GM23338 (cell line): ENCODE data around the gene CNTN1. TPM values are rescaled to one million over a fixed set of nuclear protein-coding genes. Genes with fewer than 3 reads are reported as not detected.

Experiments
- ATAC-seq: fragments of 200-7000 bp; cut with Tn5 transposase; 3 replicates; pipeline ENCODE4 v1.9.1; 2020
- DNase-seq: peaks from one replicate; pipeline ENCODE4 v3.0.0-alpha.2; 2015; ENCODE audit warnings: low spot score
- H2AFZ ChIP-seq: fragments of 200-600 bp; sonication (generic); 2 replicates; pipeline ENCODE4 v1.8.0; 2016; ENCODE audit warnings: antibody characterized with exemption, mild to moderate bottlenecking, moderate library complexity
- H3F3A ChIP-seq: fragments of 200-600 bp; sonication (generic); replicated peaks from 2 replicates; pipeline ENCODE4 v1.8.0; 2017; ENCODE audit warnings: antibody characterized with exemption, mixed run types, low read depth
- H3K27ac ChIP-seq: fragments of 200-600 bp; sonication (generic); 2 replicates; pipeline ENCODE4 v1.6.1; 2016; ENCODE audit warnings: low read depth
- H3K27me3 ChIP-seq: fragments of 200-600 bp; sonication (generic); 2 replicates; pipeline ENCODE4 v1.8.0; 2016; ENCODE audit warnings: mild to moderate bottlenecking, mixed run types, moderate library complexity; ENCODE audit not compliant: insufficient read depth
- H3K36me3 ChIP-seq: fragments of 200-600 bp; sonication (generic); 2 replicates; pipeline ENCODE4 v1.8.0; 2016; ENCODE audit warnings: mild to moderate bottlenecking; ENCODE audit not compliant: insufficient read depth
- H3K4me1 ChIP-seq: fragments of 200-600 bp; sonication (generic); 2 replicates; pipeline ENCODE4 v1.8.0; 2016; ENCODE audit warnings: mild to moderate bottlenecking, moderate library complexity; ENCODE audit not compliant: insufficient read depth
- H3K4me2 ChIP-seq: fragments of 200-600 bp; sonication (generic); 2 replicates; pipeline ENCODE4 v1.7.1; 2017; ENCODE audit warnings: mixed run types
- H3K4me3 ChIP-seq: fragments of 200-600 bp; sonication (generic); 2 replicates; pipeline ENCODE4 v1.6.1; 2016; ENCODE audit warnings: mixed run types
- H3K79me2 ChIP-seq: fragments of 200-600 bp; sonication (generic); replicated peaks from 2 replicates; pipeline ENCODE4 v1.8.0; 2017; ENCODE audit warnings: mild to moderate bottlenecking; ENCODE audit not compliant: insufficient read depth
- H3K9me2 ChIP-seq: fragments of 200-600 bp; sonication (generic); 2 replicates; pipeline ENCODE4 v1.8.0; 2017; ENCODE audit not compliant: insufficient read depth
- H4K20me1 ChIP-seq: fragments of 200-600 bp; sonication (generic); replicated peaks from 2 replicates; pipeline ENCODE4 v1.8.0; 2017; ENCODE audit warnings: mild to moderate bottlenecking; ENCODE audit not compliant: insufficient read depth
- H3K27ac Mint-ChIP-seq: 2 replicates; pipeline ENCODE4 v1.8.0; 2020; ENCODE audit warnings: inconsistent platforms, mild to moderate bottlenecking, moderate library complexity, mixed read lengths
- H3K27me3 Mint-ChIP-seq: 3 replicates; pipeline ENCODE4 v1.8.0; 2022; ENCODE audit warnings: low read depth, mild to moderate bottlenecking, moderate library complexity, mixed read lengths, inconsistent platforms; ENCODE audit not compliant: insufficient read depth, poor library complexity
- H3K36me3 Mint-ChIP-seq: 3 replicates; pipeline ENCODE4 v1.8.0; 2021; ENCODE audit warnings: low read depth, mild to moderate bottlenecking, inconsistent platforms, moderate library complexity, mixed read lengths
- H3K4me1 Mint-ChIP-seq: 3 replicates; pipeline ENCODE4 v1.8.0; 2020; ENCODE audit warnings: mild to moderate bottlenecking, inconsistent platforms, mixed read lengths
- H3K4me3 Mint-ChIP-seq: 3 replicates; pipeline ENCODE4 v1.8.0; 2021; ENCODE audit warnings: moderate library complexity, mild to moderate bottlenecking, inconsistent platforms, mixed read lengths
- H3K9me3 Mint-ChIP-seq: 3 replicates; pipeline ENCODE4 v1.8.0; 2020; ENCODE audit warnings: moderate library complexity, mild to moderate bottlenecking, inconsistent platforms, mixed read lengths
- EZH2 ChIP-seq: fragments of 200-600 bp; sonication (generic); IDR thresholded peaks from one replicate; pipeline ENCODE4 v1.8.0; 2017; ENCODE audit warnings: antibody characterized with exemption, mild to moderate bottlenecking, low read depth; ENCODE audit not compliant: unreplicated experiment
- EZH2phosphoT487 ChIP-seq: fragments of 200-600 bp; sonication (generic); IDR thresholded peaks from one replicate; pipeline ENCODE4 v1.8.1; 2018; ENCODE audit warnings: antibody characterized with exemption; ENCODE audit not compliant: unreplicated experiment
- JUNB ChIP-seq: IDR thresholded peaks from one replicate; pipeline ENCODE4 v1.6.1; 2016; ENCODE audit warnings: antibody characterized with exemption; ENCODE audit not compliant: unreplicated experiment
- NANOG ChIP-seq: IDR thresholded peaks from 2 replicates; pipeline ENCODE4 v1.6.1; 2016; ENCODE audit warnings: antibody characterized with exemption, borderline replicate concordance
- POLR2AphosphoS5 ChIP-seq: IDR thresholded peaks from 2 replicates; pipeline ENCODE4 v1.6.1; 2016; ENCODE audit warnings: antibody characterized with exemption, low read depth
- REST ChIP-seq: IDR thresholded peaks from one replicate; pipeline ENCODE4 v1.6.1; 2018; ENCODE audit warnings: antibody characterized with exemption; ENCODE audit not compliant: unreplicated experiment
- ZNF331 ChIP-seq: fragments of 250-450 bp; sonication (Bioruptor Pico); IDR thresholded peaks from 2 replicates; pipeline ENCODE4 v1.5.0; 2020; ENCODE audit warnings: low read depth, mild to moderate bottlenecking, moderate library complexity
- polyA plus RNA-seq: library from polyadenylated mRNA; unstranded; fragments of >200 nt; fragmentation: Nextera tagmentation; extraction: Ambion mirVana; gene quantifications from 2 replicates; pipeline ENCODE4 v1.2.1, GENCODE V29; 2016
- total RNA-seq: library from RNA; depleted of rRNA; stranded (reverse); fragments of >200 nt; shearing (Covaris generic); gene quantifications from 2 replicates; pipeline ENCODE4 v1.2.3, GENCODE V29; 2014
- TF ChIP-seq, protein P1 (sequence below), 2 experiments: fragments of 200-600 bp in 1 of 2; sonication (generic) in 1 of 2; conservative IDR thresholded peaks; 2 replicates each; pipeline versions ENCODE4 v1.5.1 to v1.6.1; 2016 to 2017; ENCODE audit warnings: antibody characterized with exemption in 2 of 2, low read depth in 2 of 2, mild to moderate bottlenecking in 2 of 2, moderate library complexity in 1 of 2
- TF ChIP-seq, protein P2 (sequence below): fragments of 250-450 bp; sonication (Bioruptor Pico); IDR thresholded peaks from 2 replicates; pipeline ENCODE4 v1.5.0; 2020; ENCODE audit warnings: mild to moderate bottlenecking, moderate library complexity

CNTN1 gene
- total and polyA plus RNA-seq, 2 experiments from 2014 or later: 5.0 to 27.0 TPM

DNA sequence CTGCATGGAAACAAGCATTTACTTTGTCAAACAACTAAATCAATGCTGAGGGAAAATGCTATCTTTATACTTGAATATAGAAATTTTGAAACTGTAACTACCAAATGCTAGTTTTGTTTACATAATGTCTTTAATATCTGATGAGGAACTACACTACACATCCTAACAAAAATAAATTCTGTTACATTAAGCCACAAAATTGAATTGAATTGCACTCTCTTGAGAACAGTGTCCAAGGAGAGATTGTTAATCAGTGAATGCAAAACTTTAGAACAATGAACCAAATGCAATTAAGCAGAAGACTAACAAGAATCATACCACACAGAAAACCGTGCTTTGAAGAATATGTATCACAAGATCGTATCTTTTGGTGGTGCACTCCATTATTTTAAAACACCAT is 141.6 kb downstream of the CNTN1 start:
- Histone ChIP-seq H4K20me1 (no peaks in the 10 kb centered on the region), H3F3A (no peaks in the 10 kb centered on the region), H3K4me3 (no peak overlapping the region), H3K79me2 (no peaks in the 10 kb centered on the region), H2AFZ (no peak overlapping the region), H3K36me3 (no peaks in the 10 kb centered on the region), H3K27me3 (no peaks in the 10 kb centered on the region), H3K4me2 (no peak overlapping the region), H3K9me2 (no peaks in the 10 kb centered on the region), H3K4me1 (peaks cover 6% of the 10 kb centered on the region; the same call in 1 of the 2 replicates), H3K27ac (no peak overlapping the region)
- Mint-ChIP-seq H3K4me3 (no peak overlapping the region), H3K4me1 (peaks cover 8% of the 10 kb centered on the region; the same call in 2 of the 3 replicates), H3K27ac (no peak overlapping the region), H3K27me3 (peaks cover 7% of the 10 kb centered on the region), H3K36me3 (no peaks in the 10 kb centered on the region), H3K9me3 (no peaks in the 10 kb centered on the region; the same call in 2 of the 3 replicates)
- no peak for DNase-seq
- ATAC-seq: no peak
- TF ChIP-seq ZNF331 (CRISPR knock-in tag): no peak
- TF ChIP-seq, protein P1, sequence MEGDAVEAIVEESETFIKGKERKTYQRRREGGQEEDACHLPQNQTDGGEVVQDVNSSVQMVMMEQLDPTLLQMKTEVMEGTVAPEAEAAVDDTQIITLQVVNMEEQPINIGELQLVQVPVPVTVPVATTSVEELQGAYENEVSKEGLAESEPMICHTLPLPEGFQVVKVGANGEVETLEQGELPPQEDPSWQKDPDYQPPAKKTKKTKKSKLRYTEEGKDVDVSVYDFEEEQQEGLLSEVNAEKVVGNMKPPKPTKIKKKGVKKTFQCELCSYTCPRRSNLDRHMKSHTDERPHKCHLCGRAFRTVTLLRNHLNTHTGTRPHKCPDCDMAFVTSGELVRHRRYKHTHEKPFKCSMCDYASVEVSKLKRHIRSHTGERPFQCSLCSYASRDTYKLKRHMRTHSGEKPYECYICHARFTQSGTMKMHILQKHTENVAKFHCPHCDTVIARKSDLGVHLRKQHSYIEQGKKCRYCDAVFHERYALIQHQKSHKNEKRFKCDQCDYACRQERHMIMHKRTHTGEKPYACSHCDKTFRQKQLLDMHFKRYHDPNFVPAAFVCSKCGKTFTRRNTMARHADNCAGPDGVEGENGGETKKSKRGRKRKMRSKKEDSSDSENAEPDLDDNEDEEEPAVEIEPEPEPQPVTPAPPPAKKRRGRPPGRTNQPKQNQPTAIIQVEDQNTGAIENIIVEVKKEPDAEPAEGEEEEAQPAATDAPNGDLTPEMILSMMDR (conservative IDR thresholded peaks at IDR 0.05; ENCODE audit: low read depth in 2 of 2): no peak
- no peak for TF ChIP-seq POLR2AphosphoS5
- TF ChIP-seq EZH2phosphoT487: no peak

- Histone ChIP-seq H3K27ac (no peak overlapping the region), H3K9me2 (no peaks in the 10 kb centered on the region), H3K27me3 (no peaks in the 10 kb centered on the region), H3K4me2 (no peak overlapping the region), H4K20me1 (no peaks in the 10 kb centered on the region), H3K4me3 (no peak overlapping the region), H3K4me1 (peaks cover 5% of the 10 kb centered on the region; the same call in 1 of the 2 replicates), H3K79me2 (no peaks in the 10 kb centered on the region), H3K36me3 (no peaks in the 10 kb centered on the region), H2AFZ (no peak overlapping the region), H3F3A (no peaks in the 10 kb centered on the region)
- Mint-ChIP-seq H3K27me3 (peaks cover 7% of the 10 kb centered on the region), H3K27ac (no peak overlapping the region), H3K36me3 (no peaks in the 10 kb centered on the region), H3K9me3 (no peaks in the 10 kb centered on the region; the same call in 2 of the 3 replicates), H3K4me3 (no peak overlapping the region), H3K4me1 (peaks cover 8% of the 10 kb centered on the region; the same call in 2 of the 3 replicates)
- TF ChIP-seq, protein P2, sequence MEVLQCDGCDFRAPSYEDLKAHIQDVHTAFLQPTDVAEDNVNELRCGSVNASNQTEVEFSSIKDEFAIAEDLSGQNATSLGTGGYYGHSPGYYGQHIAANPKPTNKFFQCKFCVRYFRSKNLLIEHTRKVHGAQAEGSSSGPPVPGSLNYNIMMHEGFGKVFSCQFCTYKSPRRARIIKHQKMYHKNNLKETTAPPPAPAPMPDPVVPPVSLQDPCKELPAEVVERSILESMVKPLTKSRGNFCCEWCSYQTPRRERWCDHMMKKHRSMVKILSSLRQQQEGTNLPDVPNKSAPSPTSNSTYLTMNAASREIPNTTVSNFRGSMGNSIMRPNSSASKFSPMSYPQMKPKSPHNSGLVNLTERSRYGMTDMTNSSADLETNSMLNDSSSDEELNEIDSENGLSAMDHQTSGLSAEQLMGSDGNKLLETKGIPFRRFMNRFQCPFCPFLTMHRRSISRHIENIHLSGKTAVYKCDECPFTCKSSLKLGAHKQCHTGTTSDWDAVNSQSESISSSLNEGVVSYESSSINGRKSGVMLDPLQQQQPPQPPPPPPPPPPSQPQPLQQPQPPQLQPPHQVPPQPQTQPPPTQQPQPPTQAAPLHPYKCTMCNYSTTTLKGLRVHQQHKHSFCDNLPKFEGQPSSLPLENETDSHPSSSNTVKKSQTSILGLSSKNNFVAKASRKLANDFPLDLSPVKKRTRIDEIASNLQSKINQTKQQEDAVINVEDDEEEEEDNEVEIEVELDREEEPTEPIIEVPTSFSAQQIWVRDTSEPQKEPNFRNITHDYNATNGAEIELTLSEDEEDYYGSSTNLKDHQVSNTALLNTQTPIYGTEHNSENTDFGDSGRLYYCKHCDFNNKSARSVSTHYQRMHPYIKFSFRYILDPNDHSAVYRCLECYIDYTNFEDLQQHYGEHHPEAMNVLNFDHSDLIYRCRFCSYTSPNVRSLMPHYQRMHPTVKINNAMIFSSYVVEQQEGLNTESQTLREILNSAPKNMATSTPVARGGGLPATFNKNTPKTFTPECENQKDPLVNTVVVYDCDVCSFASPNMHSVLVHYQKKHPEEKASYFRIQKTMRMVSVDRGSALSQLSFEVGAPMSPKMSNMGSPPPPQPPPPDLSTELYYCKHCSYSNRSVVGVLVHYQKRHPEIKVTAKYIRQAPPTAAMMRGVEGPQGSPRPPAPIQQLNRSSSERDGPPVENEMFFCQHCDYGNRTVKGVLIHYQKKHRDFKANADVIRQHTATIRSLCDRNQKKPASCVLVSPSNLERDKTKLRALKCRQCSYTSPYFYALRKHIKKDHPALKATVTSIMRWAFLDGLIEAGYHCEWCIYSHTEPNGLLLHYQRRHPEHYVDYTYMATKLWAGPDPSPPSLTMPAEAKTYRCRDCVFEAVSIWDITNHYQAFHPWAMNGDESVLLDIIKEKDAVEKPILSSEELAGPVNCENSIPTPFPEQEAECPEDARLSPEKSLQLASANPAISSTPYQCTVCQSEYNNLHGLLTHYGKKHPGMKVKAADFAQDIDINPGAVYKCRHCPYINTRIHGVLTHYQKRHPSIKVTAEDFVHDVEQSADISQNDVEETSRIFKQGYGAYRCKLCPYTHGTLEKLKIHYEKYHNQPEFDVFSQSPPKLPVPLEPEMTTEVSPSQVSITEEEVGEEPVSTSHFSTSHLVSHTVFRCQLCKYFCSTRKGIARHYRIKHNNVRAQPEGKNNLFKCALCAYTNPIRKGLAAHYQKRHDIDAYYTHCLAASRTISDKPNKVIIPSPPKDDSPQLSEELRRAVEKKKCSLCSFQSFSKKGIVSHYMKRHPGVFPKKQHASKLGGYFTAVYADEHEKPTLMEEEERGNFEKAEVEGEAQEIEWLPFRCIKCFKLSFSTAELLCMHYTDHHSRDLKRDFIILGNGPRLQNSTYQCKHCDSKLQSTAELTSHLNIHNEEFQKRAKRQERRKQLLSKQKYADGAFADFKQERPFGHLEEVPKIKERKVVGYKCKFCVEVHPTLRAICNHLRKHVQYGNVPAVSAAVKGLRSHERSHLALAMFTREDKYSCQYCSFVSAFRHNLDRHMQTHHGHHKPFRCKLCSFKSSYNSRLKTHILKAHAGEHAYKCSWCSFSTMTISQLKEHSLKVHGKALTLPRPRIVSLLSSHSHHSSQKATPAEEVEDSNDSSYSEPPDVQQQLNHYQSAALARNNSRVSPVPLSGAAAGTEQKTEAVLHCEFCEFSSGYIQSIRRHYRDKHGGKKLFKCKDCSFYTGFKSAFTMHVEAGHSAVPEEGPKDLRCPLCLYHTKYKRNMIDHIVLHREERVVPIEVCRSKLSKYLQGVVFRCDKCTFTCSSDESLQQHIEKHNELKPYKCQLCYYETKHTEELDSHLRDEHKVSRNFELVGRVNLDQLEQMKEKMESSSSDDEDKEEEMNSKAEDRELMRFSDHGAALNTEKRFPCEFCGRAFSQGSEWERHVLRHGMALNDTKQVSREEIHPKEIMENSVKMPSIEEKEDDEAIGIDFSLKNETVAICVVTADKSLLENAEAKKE (CRISPR knock-in tag): no peak
- TF ChIP-seq NANOG (no peak), JUNB (no peak), EZH2 (no peak), REST (no peak)
- DNase-seq (no peak), ATAC-seq (no peak)
Measured at GRCh38 chr12:40834321-40834720, 142.1 kb downstream of the CNTN1 start.
